ENCODE data around the gene P2RY4. TPM values are rescaled to one million over a fixed set of nuclear protein-coding genes. Genes with fewer than 3 reads are reported as not detected.

Gene P2RY4
- total and polyA plus RNA-seq, 2 donors (not counting 1 experiment from before 2014, with no cell fraction given) = 0.34 to 0.76 TPM

- intact Hi-C loops (cut with micrococcal nuclease) = no loop called here
- H3K4me2 ChIP-seq (replicated peaks; ENCODE audit: low read depth, low read length, poor library complexity, severe bottlenecking) = no peak overlapping the region
Observed at GRCh38 chrX:70254063-70254400, 6.0 kb downstream of the P2RY4 start.

GRCh38 chrX:70253377-70254062 is 6.5 kb downstream of the P2RY4 start:
- Histone ChIP-seq H3K36me3 (replicated peaks in 1 of 2; ENCODE audit: control extremely low read depth in 1 of 2, control insufficient read depth in 1 of 2, extremely low read depth in 1 of 2, insufficient read depth in 2 of 2, low read length in 1 of 2) (no peaks in the 10 kb centered on the region), H3K4me2 (replicated peaks; ENCODE audit: low read depth, low read length, poor library complexity, severe bottlenecking) (no peak overlapping the region), H3K9me3 (ENCODE audit: control extremely low read depth in 1 of 3, control insufficient read depth in 2 of 3, insufficient read depth in 1 of 3, low read length in 2 of 3) (no peaks in the 10 kb centered on the region), H3K4me1 (ENCODE audit: control insufficient read depth in 2 of 2, insufficient read depth in 2 of 2, low read length in 2 of 2) (no peaks in the 10 kb centered on the region), H3K79me2 (ENCODE audit: control insufficient read depth, insufficient read depth, low read length) (no peaks in the 10 kb centered on the region), H3K27me3 (replicated peaks in 1 of 4; ENCODE audit: control extremely low read depth in 1 of 4, control insufficient read depth in 3 of 4, insufficient read depth in 4 of 4, low read length in 3 of 4) (no peaks in the 10 kb centered on the region), H2AFZ (ENCODE audit: insufficient read depth, low read depth, low read length, poor library complexity, severe bottlenecking) (no peak overlapping the region), H3K27ac (ENCODE audit: low read length in 2 of 2) (no peak overlapping the region), H3K9ac (ENCODE audit: low read length) (no peak overlapping the region), H3K4me3 (ENCODE audit: control extremely low read depth in 1 of 5, extremely low read depth in 1 of 5, insufficient read depth in 1 of 5, low read depth in 2 of 5, low read length in 4 of 5) (no peak overlapping the region), H4K20me1 (ENCODE audit: control insufficient read depth, insufficient read depth, low read length, poor library complexity, severe bottlenecking) (no peaks in the 10 kb centered on the region)
- ChIA-PET CTCF (no interaction called here), POLR2A (no interaction called here)
- TF ChIP-seq EZH2 (IDR thresholded peaks at IDR 0.05; ENCODE audit: borderline replicate concordance, insufficient read depth, low read depth, low read length, poor library complexity, severe bottlenecking) (no peak), CTCF (IDR thresholded peaks at IDR 0.05) (no peak)
- DNase-seq = no peak
- WGBS (ENCODE audit: insufficient coverage) = no CpG with 5 or more reads among the region's 3 CpGs
- ATAC-seq (ENCODE audit: low read depth) = no peak
- intact Hi-C loops (cut with micrococcal nuclease) = no loop called here
- Mint-ChIP-seq H3K9me3 (ENCODE audit: insufficient read depth) (no peaks in the 10 kb centered on the region), H3K4me3 (no peak overlapping the region), H3K27ac (no peak overlapping the region), H3K4me1 (no peaks in the 10 kb centered on the region), H3K27me3 (no peaks in the 10 kb centered on the region)

More at GRCh38 chrX:70254063-70254400, 6.0 kb downstream of the P2RY4 start:
- H3K9me3 Mint-ChIP-seq (ENCODE audit: insufficient read depth) = no peaks in the 10 kb centered on the region
- no peak overlapping the region for H3K27ac Mint-ChIP-seq
- H4K20me1 ChIP-seq (ENCODE audit: control insufficient read depth, insufficient read depth, low read length, poor library complexity, severe bottlenecking) = no peaks in the 10 kb centered on the region
- POLR2A ChIA-PET = no interaction called here
- H3K36me3 ChIP-seq (replicated peaks in 1 of 2; ENCODE audit: control extremely low read depth in 1 of 2, control insufficient read depth in 1 of 2, extremely low read depth in 1 of 2, insufficient read depth in 2 of 2, low read length in 1 of 2) = no peaks in the 10 kb centered on the region
- DNase-seq = no peak
- ATAC-seq (ENCODE audit: low read depth) = no peak
- H3K27me3 ChIP-seq (replicated peaks in 1 of 4; ENCODE audit: control extremely low read depth in 1 of 4, control insufficient read depth in 3 of 4, insufficient read depth in 4 of 4, low read length in 3 of 4) = no peaks in the 10 kb centered on the region
- H2AFZ ChIP-seq (ENCODE audit: insufficient read depth, low read depth, low read length, poor library complexity, severe bottlenecking) = no peak overlapping the region
- TF ChIP-seq EZH2 (IDR thresholded peaks at IDR 0.05; ENCODE audit: borderline replicate concordance, insufficient read depth, low read depth, low read length, poor library complexity, severe bottlenecking) (no peak), CTCF (IDR thresholded peaks at IDR 0.05) (no peak)
- H3K4me3 Mint-ChIP-seq = no peak overlapping the region
- H3K79me2 ChIP-seq (ENCODE audit: control insufficient read depth, insufficient read depth, low read length) = no peaks in the 10 kb centered on the region
- CTCF ChIA-PET = no interaction called here
- H3K27ac ChIP-seq (ENCODE audit: low read length in 2 of 2) = no peak overlapping the region
- H3K9me3 ChIP-seq (ENCODE audit: control extremely low read depth in 1 of 3, control insufficient read depth in 2 of 3, insufficient read depth in 1 of 3, low read length in 2 of 3) = no peaks in the 10 kb centered on the region
- no peak overlapping the region for H3K4me3 ChIP-seq (ENCODE audit: control extremely low read depth in 1 of 5, extremely low read depth in 1 of 5, insufficient read depth in 1 of 5, low read depth in 2 of 5, low read length in 4 of 5)
- no peaks in the 10 kb centered on the region for H3K27me3 Mint-ChIP-seq
- H3K4me1 ChIP-seq (ENCODE audit: control insufficient read depth in 2 of 2, insufficient read depth in 2 of 2, low read length in 2 of 2) = no peaks in the 10 kb centered on the region
- no peak overlapping the region for H3K9ac ChIP-seq (ENCODE audit: low read length)
- WGBS (ENCODE audit: insufficient coverage) = no CpG with 5 or more reads among the region's 1 CpG
- no peaks in the 10 kb centered on the region for H3K4me1 Mint-ChIP-seq
